Measurements from ENCODE around the gene SVIL.

DNA sequence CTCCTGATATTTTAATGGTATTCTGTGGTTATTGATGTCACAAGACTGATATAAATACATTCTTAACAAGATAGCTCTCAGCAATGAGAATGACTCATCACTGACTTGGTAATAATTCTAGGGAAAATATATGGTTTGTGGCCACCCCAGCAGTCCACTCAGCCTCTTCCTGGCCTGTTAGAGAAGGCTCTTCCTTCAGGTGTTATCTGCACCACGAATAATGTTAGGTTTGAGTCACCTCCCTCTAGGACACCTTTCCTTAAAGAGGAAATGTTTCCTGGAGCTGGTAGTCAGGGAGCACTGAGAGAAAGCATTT is 163.3 kb downstream of the SVIL start:
- TF ChIP-seq, protein P1, sequence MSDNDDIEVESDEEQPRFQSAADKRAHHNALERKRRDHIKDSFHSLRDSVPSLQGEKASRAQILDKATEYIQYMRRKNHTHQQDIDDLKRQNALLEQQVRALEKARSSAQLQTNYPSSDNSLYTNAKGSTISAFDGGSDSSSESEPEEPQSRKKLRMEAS (IDR thresholded peaks at IDR 0.05): no peak
- TF ChIP-seq YY1 (IDR thresholded peaks at IDR 0.05; ENCODE audit: low read depth): no peak
- TF ChIP-seq NFIC (IDR thresholded peaks at IDR 0.05): no peak
- TF ChIP-seq TAF1 (IDR thresholded peaks at IDR 0.05; ENCODE audit: low read depth): no peak
- TF ChIP-seq, protein P2, sequence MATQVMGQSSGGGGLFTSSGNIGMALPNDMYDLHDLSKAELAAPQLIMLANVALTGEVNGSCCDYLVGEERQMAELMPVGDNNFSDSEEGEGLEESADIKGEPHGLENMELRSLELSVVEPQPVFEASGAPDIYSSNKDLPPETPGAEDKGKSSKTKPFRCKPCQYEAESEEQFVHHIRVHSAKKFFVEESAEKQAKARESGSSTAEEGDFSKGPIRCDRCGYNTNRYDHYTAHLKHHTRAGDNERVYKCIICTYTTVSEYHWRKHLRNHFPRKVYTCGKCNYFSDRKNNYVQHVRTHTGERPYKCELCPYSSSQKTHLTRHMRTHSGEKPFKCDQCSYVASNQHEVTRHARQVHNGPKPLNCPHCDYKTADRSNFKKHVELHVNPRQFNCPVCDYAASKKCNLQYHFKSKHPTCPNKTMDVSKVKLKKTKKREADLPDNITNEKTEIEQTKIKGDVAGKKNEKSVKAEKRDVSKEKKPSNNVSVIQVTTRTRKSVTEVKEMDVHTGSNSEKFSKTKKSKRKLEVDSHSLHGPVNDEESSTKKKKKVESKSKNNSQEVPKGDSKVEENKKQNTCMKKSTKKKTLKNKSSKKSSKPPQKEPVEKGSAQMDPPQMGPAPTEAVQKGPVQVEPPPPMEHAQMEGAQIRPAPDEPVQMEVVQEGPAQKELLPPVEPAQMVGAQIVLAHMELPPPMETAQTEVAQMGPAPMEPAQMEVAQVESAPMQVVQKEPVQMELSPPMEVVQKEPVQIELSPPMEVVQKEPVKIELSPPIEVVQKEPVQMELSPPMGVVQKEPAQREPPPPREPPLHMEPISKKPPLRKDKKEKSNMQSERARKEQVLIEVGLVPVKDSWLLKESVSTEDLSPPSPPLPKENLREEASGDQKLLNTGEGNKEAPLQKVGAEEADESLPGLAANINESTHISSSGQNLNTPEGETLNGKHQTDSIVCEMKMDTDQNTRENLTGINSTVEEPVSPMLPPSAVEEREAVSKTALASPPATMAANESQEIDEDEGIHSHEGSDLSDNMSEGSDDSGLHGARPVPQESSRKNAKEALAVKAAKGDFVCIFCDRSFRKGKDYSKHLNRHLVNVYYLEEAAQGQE (IDR thresholded peaks at IDR 0.05; ENCODE audit: low read depth): no peak
